OCI-M2 (cell line): ENCODE results near the gene GLRX3.
"Not testable (repeated sequence)": the region's sequence is repeated elsewhere in the genome, so short reads cannot be mapped to it uniquely, and the experiment has no call there.

ENCODE experiments used
- DNase-seq: peaks from one replicate; lab custom pipeline; 2025; ENCODE audit not compliant: unreplicated experiment; lab: John Stamatoyannopoulos, UW

Gene GLRX3

GRCh38 chr10:130136226-130137089 lies at the start of gene GLRX3:
GLRX3 (plus strand) TSS chr10:130136391; CDS start chr10:130136421, 30 bp downstream.
- peak; percentile 23 for DNase-seq

DNA sequence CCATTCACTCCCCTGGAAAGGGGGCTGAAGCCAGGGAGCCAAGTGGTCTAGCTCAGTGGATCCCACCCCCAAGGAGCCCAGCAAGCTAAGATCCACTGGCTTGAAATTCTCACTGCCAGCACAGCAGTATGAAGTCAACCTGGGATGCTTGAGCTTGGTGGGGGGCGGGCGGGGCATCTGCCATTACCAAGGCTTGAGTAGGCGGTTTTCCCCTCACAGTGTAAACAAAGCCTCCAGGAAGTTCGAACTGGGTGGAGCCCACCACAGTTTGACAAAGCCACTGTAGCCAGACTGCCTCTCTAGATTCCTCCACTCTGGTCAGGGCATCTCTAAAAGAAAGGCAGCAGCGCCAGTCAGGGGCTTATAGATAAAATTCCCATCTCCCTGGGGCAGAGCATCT lies 45.6 kb upstream of the GLRX3 start:
- DNase-seq, result not testable (repeated sequence)

DNA sequence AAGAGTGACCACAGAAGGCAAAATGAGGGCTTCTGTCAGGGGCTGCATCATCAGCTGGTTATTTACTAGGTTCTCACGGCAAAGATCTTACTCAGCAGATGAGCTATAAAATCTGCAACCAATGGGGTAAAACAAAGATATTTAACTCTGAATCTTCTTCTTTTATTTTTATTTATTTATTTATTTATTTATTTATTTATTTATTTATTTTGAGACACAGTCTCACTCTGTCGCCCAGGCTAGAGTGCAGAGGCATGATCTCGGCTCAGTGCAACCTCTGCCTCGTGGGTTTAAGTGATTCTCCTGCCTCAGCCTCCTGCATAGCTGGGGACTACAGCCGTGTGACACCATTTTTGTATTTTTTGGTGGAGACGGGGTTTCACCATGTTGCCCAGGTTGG lies 36.8 kb upstream of the GLRX3 start:
- no peak for DNase-seq

- no peak for DNase-seq
Observed at GRCh38 chr10:130105724-130106123, 30.5 kb upstream of the GLRX3 start.

DNA sequence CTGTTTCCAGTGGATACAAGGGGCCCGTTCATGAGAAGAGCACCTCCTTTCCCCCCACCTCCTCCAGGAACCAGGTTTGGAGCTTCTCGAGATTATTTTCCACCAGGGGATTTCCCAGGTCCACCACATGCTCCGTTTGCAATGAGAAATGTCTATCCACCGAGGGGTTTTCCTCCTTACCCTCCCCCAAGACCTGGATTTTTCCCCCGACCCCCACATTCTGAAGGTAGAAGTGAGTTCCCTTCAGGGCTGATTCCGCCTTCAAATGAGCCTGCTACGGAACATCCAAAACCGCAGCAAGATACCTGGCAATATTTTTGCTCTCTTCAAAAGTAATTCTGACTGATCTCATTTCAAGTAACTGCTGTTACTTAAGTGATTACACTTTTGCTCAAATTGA lies 28.0 kb upstream of the GLRX3 start:
- not testable (repeated sequence) for DNase-seq

DNA sequence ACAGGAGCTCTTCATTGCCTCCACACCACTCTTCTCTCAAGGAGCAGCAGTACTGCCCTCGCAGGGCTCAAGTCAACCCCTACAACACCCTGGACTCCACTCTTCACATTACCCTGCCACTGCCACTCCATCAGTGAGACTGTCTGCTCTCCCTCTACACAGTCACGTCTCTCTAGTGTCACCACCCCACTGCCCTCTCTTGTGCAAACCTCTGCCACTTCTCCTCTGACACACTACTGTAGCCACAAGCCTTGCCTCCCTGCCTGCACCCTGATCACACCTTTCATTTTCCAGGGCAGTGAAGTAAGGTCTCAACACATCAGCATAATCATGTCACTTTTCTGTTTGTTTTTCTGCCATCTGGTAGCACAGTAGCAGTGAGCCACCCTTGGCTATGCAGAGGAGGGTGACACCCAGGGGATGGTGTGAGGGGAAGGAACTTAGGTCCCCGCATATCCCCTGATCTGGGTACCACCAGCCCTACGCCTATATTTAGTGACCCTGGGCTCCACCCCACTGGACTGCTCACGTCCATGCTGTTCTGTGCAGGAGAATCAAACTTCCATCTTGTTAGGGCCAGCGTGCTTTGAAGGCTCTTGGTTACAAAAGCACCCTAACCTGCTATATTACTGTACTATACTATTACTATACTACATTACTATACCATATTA lies 27.1 kb upstream of the GLRX3 start:
- DNase-seq, result no peak

DNA sequence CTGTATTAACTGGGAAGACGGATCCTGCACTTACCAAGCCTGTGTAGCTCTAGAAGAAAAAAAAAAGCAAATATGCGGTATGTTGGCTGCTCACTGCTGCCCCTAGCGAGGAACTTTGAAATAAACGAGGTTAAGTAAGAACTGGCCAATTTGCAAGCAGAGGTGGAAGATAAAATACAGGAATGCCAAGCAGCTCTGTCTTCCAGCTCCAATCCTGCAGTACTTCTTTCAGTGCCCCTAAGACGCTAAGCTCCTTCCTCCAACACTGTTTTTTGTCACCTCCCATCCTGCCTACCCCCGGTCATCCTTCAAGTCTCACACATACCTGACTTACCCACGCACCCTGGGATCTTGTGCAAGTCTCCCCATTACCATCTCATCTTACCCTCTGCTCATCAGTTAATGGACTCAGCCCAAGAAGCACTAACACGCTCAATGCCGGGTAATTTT lies 26.4 kb upstream of the GLRX3 start:
- DNase-seq, result peak; percentile 8

DNA sequence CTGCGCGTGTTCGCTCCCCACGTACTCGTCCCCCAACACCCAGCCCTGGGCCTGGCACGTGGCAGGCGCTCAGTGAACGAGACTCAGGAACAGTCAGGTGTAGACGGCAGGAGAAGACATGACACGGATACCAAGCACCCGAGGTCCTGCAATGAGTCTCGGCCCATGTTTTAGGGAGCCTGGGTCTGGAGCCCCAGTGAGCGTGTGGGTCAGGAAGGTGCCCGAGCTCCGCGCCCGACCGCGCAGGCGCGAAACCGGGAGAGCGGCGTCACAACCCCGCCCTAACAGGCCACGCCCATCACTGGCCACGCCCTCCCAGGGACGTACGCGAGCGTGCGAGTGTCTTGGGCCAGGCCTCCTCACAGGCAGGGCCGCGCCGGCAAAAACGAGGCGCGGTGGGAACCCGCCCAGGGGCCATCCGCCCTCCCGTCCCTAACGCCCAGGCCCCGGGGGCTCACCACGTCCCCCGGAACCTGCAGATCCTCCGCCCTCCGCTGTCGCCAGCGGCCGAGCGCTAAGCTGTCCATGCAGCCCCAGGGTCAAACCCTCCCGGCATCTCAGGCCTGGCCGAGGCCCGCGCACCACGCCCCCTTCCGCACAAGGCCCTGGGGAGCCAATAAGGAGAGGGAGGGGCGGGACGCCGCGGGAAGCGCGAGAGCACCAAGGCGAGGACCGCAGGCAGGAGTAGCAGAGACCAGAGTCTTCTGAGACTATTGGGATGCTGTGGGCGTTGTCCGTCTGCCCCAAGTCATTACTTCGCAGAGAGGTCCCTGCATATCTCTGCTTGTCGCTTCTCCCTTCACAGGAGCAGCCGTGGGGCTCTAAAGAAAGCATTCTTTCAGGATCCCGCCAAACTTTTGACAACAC lies 25.7 kb upstream of the GLRX3 start, which contains the start of gene C10orf143:
Gene C10orf143, minus strand, starts transcription at position 585 of the 867 bp plus-strand sequence. Its CDS starts 58 bp downstream, at position 527.
- DNase-seq, result peak; percentile 68

DNA sequence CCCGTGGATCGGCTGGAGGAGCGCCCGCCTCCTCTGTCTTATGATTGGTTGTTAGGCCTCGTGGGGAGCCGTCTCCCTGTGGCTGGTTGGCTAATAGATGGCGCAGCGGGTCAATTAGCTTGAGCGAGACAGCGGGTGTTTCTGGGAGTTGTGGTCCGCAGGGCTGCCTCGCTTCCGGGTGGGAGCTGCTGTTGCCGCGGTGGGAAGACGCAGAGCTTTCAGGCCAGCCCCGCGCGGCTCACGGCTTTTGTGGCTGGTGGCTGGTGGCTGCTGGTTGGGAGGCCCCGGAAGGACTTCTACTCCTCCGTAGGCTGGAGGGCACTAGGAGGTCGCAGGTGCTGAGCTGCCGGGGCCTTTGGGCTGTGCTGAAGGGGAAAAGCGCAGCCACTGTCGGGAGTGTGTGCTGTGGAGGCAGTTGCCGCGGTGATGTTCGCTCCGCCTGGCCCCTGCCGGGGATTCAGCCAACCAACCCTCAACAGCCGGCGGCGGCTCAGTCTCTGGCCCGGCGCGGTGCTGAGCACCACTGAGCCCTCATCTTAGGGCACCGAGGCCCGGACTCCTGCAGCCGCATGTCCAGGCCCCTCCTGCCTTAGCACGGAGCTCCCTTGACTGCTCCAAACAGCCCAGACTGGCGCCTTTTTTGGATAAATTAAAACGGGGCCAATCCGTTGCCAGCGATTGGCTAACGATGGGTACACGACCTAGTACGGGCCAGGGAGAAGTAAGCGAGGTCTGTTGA lies 24.9 kb upstream of the GLRX3 start:
- no peak for DNase-seq

DNA sequence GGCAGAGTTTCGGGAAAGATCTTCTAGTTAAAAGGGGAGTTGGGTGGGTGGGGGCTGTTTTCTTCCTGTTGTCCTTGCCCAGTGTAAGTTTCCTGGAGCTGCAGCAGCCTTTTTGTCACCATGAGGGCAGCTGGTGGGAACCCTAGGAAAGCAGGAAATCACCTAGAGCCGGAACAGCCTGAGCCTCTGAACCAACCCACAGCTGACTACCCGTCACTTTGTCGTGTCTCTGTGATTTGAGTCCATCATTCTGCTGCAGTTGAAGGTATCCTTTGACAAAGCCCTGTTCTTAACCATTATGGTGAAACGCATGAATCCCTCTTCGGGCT lies 24.4 kb upstream of the GLRX3 start:
- DNase-seq, result no peak

DNA sequence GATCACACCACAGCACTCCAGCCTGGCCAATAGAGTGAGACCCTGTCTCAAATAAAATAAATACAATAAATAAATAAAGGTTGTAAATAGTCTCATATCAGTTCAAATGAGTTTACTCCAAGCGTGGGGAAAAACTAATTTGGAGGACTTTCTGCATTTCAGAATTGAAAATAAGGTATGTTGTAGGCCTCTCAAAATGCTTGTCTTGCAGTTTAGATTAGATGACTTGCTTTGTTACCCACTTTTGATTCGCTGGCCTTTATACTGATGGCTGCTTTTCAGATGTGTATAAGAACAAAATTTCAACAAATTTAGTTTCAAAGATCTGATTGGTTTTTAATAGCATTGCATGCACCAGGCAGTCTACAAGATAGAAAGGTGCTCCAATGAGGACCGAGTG lies 23.4 kb upstream of the GLRX3 start:
- DNase-seq, result no peak

- DNase-seq, result not testable (repeated sequence)
Observed at GRCh38 chr10:130116942-130117341, 19.2 kb upstream of the GLRX3 start.

DNA sequence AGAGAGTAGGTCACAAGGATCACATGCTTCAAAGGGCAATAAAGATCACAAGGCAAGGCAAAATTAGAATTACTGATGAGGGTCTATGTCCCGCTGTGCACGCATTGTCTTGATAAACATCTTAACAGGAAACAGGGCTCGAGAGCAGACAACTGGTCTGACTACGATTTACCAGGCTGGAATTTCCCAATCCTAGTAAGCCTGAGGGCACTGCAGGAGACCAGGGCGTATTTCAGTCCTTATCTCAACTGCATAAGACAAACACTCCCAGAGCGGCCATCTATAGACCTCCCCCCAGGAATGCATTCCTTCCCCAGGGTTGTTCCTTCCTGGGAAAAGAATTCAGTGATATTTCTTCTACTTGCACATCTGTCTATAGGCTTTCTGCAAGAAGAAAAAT lies 18.7 kb upstream of the GLRX3 start:
- not testable (repeated sequence) for DNase-seq

DNA sequence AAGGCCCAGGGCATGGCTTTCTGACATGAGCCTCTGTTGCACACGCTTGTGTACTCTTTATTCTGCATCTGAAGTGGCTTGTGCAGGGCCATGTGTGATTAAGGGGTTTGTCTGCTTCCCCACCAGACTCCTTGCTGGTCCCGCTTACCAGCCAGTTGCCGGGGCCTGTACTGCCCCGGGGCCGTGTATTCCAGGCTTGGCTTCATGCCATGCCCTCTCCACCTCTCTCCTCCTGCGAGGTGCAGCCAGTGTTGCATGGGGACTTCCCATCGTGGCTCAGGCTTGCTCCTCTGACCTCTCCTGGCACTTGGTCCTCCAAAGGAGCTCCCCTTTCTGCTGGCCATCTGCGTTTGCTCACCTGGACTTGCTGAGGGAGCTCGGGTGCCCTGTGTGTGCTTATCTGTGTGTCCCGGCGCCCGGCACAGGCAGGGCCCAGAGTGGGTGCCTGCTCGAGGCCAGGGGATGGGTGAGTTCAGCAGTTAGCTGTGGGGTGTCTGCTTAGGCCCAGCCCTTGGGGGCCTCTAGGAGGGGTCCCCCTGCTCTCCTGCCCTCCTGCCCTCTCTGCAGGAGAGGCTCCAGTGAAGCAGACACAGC lies 14.6 kb upstream of the GLRX3 start:
- DNase-seq, result no peak

DNA sequence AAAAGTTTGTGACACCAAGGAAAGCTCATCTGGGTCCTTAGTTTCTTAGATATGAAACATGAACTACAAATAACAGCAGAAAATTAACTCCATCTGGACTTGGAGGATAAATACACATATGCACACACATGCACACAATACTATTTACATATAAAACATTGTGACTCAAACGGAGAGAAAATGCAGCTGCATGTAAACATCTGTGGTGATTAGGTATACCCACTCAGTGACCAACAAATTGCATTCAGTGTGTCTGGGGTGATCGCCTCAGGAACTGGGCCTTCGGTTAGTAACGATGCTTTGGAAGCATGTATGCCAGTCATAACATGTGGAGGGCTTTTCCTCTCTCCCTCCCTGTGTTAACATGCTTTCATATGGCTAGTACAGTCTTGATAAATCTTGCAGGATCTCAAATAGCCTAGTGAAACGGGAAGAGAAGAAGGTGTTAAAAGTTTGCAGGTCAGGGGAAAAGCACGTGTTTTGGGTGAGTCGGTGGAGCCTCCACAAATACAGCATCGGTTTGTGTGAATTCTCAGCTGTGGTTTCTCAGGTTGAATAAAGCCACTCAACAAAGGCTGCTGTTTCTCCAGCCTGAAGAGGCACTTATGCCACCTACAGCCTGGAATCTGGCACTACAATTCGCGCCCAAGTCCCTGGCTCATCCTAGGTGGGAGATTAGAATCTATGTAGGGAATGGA lies 8.7 kb upstream of the GLRX3 start:
- DNase-seq, result no peak

DNA sequence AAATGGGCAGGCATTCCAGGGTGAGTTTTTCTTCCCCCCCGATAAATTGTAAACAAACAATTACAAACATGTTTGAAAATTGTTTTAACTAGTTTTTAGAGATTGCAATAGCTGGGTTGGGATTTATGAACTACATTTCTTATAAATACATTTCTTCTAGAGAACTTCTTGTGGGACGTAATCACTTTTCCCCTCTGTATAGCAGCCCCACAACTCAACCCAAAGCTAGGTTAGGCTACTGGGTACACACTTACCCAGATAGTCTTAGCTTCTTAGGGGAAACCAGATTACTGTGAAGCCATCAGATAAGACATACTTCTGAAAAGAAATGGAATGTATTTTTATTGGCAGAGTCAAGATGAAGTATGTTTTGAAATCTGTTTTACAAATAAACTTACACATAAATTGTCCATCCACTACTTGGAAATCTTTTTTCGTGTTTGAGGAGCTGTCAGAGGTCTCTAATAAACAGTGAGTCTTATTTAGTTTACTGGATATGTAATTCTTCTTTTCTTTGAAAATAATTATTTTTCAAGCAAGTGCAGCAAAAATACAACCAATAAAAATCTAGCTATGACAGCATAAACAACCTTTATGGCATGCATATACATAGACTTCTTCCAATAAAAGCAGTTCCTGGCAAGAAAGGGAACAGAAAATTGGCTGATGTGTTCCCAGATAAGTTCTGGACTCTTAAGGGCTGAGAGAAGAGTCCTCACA lies 8.0 kb upstream of the GLRX3 start:
- DNase-seq, result no peak

- DNase-seq, result no peak
Observed at GRCh38 chr10:130128922-130129321, 7.3 kb upstream of the GLRX3 start.

DNA sequence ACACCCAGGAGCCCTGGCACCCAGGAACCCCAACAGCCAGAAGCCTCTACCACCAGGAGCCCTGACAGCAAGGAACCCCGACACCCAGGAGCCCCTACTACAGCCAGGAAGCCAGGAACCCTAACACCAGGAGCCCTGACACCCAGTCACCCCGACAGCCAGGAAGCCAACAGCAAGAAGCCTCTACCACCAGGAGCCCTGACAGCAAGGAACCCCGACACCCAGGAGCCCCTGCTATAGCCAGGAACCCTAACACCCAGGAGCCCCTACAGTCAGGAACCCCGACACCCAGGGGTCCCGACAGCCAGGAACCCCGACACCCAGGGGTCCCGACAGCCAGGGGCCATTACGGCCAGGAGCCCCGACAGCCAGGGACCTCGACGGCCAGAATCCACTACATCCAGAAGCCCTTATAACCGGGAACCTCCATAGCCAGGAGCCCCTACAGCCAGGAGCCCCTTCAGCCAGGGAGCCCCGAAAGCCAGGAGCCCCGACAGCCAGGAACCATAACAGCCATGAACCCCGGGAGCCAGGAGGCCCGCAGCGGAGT lies 440 bp upstream of the GLRX3 start:
- no peak for DNase-seq

GRCh38 chr10:130137090-130137448 lies 878 bp downstream of the GLRX3 start:
- no peak for DNase-seq
